CD4-positive, alpha-beta memory T cell (primary cell): ENCODE data around the gene CNTD1. TPM values are rescaled to one million over a fixed set of nuclear protein-coding genes. Genes with fewer than 3 reads are reported as not detected.
A peak's percentile ranks its signal among the peaks of the same experiment; 100 is the strongest.

Experiments
- CTCF ChIA-PET: fragments of 350-600 bp; sonication (Branson Sonifier 250); formaldehyde crosslinking; loops from one replicate; lab custom pipeline; 2021; ENCODE audit warnings: inconsistent platforms; ENCODE audit not compliant: partially characterized antibody; lab: Charles Lee
- POLR2A ChIA-PET: fragments of 350-600 bp; sonication (Branson Sonifier 250); formaldehyde crosslinking; loops from one replicate; lab custom pipeline; 2021; ENCODE audit not compliant: partially characterized antibody; lab: Charles Lee
- DNase-seq, 5 donors: peaks; one replicate each; pipeline versions ENCODE4 v3.0.0 to v3.0.0-alpha.2; 2020 to 2022; ENCODE audit warnings: mixed read lengths in 1 of 5
- H3K27ac ChIP-seq: one replicate; pipeline ENCODE4 v1.7.0; 2013; ENCODE audit warnings: low read depth, low read length
- H3K27me3 ChIP-seq: 2 replicates; pipeline ENCODE4 v1.7.0; 2013; ENCODE audit warnings: mild to moderate bottlenecking, low read length, moderate library complexity; ENCODE audit not compliant: insufficient read depth
- H3K36me3 ChIP-seq: 2 replicates; pipeline ENCODE4 v1.7.0; 2013; ENCODE audit warnings: mild to moderate bottlenecking, low read length, moderate library complexity; ENCODE audit not compliant: insufficient read depth
- H3K4me1 ChIP-seq: 2 replicates; pipeline ENCODE4 v1.7.0; 2013; ENCODE audit warnings: mild to moderate bottlenecking, low read length, moderate library complexity; ENCODE audit not compliant: insufficient read depth
- H3K4me3 ChIP-seq, 2 donors: one replicate each; pipeline ENCODE4 v1.7.0; 2013; ENCODE audit warnings: low read length in 2 of 2, mild to moderate bottlenecking in 1 of 2
- H3K9me3 ChIP-seq, 2 donors: one replicate each; pipeline ENCODE4 v1.7.0; 2013; ENCODE audit warnings: low read length in 2 of 2, control low read depth in 1 of 2; ENCODE audit not compliant: control insufficient read depth in 1 of 2
- H3K27ac Mint-ChIP-seq, 7 donors: one replicate each; pipeline ENCODE4 v1.8.0; 2020 to 2021; ENCODE audit warnings: mixed read lengths in 7 of 7, mild to moderate bottlenecking in 6 of 7, inconsistent platforms in 3 of 7, moderate library complexity in 3 of 7
- H3K27me3 Mint-ChIP-seq, 2 donors: one replicate each; pipeline ENCODE4 v1.8.0; 2020 to 2021; ENCODE audit warnings: mixed read lengths in 2 of 2
- H3K36me3 Mint-ChIP-seq, 2 donors: one replicate each; pipeline ENCODE4 v1.8.0; 2020 to 2021; ENCODE audit warnings: mixed read lengths in 2 of 2, inconsistent platforms in 1 of 2, mild to moderate bottlenecking in 1 of 2
- H3K4me1 Mint-ChIP-seq, 4 donors: one replicate each; pipeline ENCODE4 v1.8.0; 2020 to 2021; ENCODE audit warnings: mixed read lengths in 4 of 4, mild to moderate bottlenecking in 1 of 4
- H3K4me3 Mint-ChIP-seq, 8 donors: one replicate each; pipeline ENCODE4 v1.8.0; 2020 to 2021; ENCODE audit warnings: mixed read lengths in 8 of 8, mild to moderate bottlenecking in 7 of 8, moderate library complexity in 6 of 8, inconsistent platforms in 3 of 8
- H3K9me3 Mint-ChIP-seq, 8 donors: one replicate each; pipeline ENCODE4 v1.8.0; 2020 to 2021; ENCODE audit warnings: mixed read lengths in 8 of 8, mild to moderate bottlenecking in 5 of 8, inconsistent platforms in 3 of 8, moderate library complexity in 1 of 8
- intact Hi-C: fragments of 100-400 bp; cut with micrococcal nuclease; formaldehyde crosslinking; loops from one replicate; pipeline ENCODE4 v1.15.1; 2023
- polyA plus RNA-seq, 2 donors: library from polyadenylated mRNA; unstranded; fragments of 300-500 nt; fragmentation: Illumina TruSeq; gene quantifications; one replicate each; pipeline ENCODE4 v1.2.3, GENCODE V29; 2021
- total RNA-seq, 2 experiments: library from RNA; stranded (reverse); gene quantifications; one replicate each; pipeline ENCODE4 v1.2.3, GENCODE V29; 2021

CNTD1 gene, protein sequence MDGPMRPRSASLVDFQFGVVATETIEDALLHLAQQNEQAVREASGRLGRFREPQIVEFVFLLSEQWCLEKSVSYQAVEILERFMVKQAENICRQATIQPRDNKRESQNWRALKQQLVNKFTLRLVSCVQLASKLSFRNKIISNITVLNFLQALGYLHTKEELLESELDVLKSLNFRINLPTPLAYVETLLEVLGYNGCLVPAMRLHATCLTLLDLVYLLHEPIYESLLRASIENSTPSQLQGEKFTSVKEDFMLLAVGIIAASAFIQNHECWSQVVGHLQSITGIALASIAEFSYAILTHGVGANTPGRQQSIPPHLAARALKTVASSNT
- total RNA-seq (not detected), polyA plus RNA-seq (under 1 TPM; 0.22 to 0.43 TPM)

DNA sequence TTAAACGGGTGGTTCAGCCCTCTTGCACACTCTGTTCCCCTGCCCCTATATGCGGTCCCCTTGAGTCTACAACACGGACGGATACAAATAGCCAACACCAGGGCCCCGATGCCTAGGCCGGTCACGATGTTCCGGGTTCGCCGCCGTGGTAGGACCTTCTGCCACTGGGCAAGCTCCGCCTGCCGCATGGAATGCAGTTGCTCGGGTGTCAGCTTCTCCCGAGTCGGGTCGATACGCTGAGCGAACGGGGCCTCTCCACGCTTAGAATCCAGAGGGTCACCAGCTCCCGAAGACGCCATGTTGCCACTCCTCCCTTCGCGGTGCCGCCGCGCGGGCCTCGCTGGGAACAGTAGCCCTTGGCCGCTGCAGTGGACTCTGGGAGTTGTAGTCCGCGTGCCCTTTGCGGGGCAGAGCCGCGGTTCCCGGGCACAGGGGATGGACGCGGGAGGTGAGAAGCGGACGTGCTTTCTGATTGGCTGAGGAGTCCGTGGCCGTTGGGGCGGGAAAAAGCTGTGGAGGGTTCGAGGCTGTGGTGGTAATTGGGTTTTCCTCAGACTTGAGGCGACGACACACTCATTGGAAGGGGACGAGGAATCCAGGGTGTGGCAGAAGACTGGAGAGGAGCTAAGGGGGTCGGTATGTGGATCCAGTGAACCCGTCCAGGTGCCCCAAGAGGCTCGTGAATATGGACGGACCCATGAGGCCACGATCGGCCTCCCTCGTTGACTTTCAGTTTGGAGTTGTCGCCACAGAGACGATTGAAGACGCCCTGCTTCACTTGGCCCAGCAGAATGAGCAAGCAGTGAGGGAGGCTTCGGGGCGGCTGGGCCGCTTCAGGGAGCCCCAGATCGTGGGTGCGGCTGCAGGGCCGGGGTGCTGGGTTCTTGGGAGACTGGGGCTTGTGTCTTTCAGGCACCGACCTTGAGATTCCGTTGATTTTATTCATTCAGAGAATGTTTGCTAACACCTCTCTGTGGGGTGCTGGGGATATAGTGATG is at the start of gene CNTD1, which contains the start of gene COA3:
Gene CNTD1 (plus strand): TSS at position 479 of the 998 bp plus-strand sequence. CDS start 207 bp downstream, at position 686.
Gene COA3 (minus strand): TSS at position 322 of the 998 bp plus-strand sequence. CDS start 23 bp downstream, at position 299.
- intact Hi-C loops = loop anchor here (1.0 kb wide), 1 partner anchor 54 kb away; no protein-coding TSS in a partner anchor
- ChIA-PET POLR2A (interaction anchor here (0.6 to 2.0 kb wide), 8 partner anchors 9 to 199 kb away, joined by 3 to 9 read pairs (median 5); partner anchors contain the start of genes BECN1, RETREG3, RPL27 and TUBG1), CTCF (interaction anchor here (1.1 to 1.6 kb wide), 3 partner anchors 19 to 25 kb away, joined by 3 to 4 read pairs (median 4); partner anchors contain the start of gene BECN1)
- Histone ChIP-seq H3K9me3 (no peaks in the 10 kb centered on the region), H3K27ac (peak within 1 kb of the TSS; percentile 47), H3K27me3 (no peaks in the 10 kb centered on the region), H3K36me3 (no peaks in the 10 kb centered on the region), H3K4me1 (peaks cover 16% of the 10 kb centered on the region), H3K4me3 (peak within 1 kb of the TSS; percentile 26 to 92)
- Mint-ChIP-seq H3K27ac (peak within 1 kb of the TSS in 6 of 7 donors; percentile 9 to 94 (median 92)), H3K4me3 (peak within 1 kb of the TSS; percentile 93 to 98 (median 95)), H3K27me3 (no peaks in the 10 kb centered on the region), H3K9me3 (no peaks in the 10 kb centered on the region), H3K4me1 (peaks cover 12 to 24% (median 17%) of the 10 kb centered on the region in 4 donors), H3K36me3 (peaks cover 6 to 8% of the 10 kb centered on the region in 2 donors)
- peak; percentile 58 to 70 (median 68) for DNase-seq

DNA sequence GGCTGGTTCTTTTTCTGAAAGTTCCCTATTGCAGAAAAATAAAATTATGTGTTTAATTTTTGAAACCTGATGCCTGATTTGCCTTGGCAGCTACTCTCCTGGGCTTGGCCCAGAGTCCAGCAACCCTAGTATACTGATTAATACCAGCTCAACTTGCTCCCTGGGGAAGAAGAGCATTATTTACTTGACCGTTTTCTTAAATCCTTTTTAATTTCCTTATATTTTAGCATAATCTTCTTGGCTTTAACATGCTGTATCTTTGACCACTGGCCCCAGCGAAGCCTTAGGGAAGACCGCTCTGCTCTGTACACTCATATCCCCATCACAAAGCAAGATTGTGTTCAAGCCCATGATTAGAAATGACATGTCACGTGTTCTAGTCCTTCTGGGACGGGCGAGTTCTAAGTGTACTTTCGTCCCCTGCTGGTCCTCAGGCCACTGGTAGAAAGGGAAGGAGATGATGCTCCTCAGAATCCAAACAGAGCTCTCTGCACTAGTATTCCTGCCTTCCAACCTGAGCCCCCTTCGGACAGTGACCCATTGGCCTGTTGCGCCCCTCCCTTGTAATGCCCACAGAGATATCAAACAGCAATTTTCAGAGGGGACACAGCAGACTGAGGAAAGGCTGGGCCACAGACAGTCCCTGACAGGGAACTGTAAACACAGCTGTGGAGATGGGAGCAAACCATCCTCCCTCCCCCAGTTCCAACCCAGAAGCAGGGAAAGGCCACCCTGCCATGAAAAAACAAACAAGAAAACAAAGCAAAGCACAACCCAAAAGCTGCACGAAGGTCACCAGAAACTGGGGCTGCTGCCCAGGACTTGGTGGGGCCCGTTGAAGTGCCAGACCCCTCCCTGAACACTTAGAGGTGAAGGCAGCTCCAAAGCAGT is 49.5 kb upstream of the CNTD1 start:
- CTCF ChIA-PET = interaction anchor here (1.5 to 3.4 kb wide), 2 partner anchors 11 to 14 kb away, joined by 4 to 15 read pairs; no protein-coding TSS in a partner anchor
- Mint-ChIP-seq H3K27ac (no peak overlapping the region), H3K27me3 (peaks cover 6 to 13% of the 10 kb centered on the region in 2 donors), H3K36me3 (peaks cover 0 to 2% of the 10 kb centered on the region in 2 donors), H3K4me3 (no peak overlapping the region), H3K9me3 (no peaks in the 10 kb centered on the region), H3K4me1 (peaks cover 1 to 14% (median 9%) of the 10 kb centered on the region in 4 donors)
- Histone ChIP-seq H3K27me3 (no peaks in the 10 kb centered on the region), H3K4me3 (no peak overlapping the region), H3K9me3 (no peaks in the 10 kb centered on the region), H3K4me1 (peaks cover 9% of the 10 kb centered on the region), H3K36me3 (no peaks in the 10 kb centered on the region), H3K27ac (no peak overlapping the region)
- DNase-seq = no peak
- POLR2A ChIA-PET = interaction anchor here (0.9 kb wide), 1 partner anchor 17 kb away, joined by 4 read pairs; no protein-coding TSS in a partner anchor
- intact Hi-C loops = no loop called here

DNA sequence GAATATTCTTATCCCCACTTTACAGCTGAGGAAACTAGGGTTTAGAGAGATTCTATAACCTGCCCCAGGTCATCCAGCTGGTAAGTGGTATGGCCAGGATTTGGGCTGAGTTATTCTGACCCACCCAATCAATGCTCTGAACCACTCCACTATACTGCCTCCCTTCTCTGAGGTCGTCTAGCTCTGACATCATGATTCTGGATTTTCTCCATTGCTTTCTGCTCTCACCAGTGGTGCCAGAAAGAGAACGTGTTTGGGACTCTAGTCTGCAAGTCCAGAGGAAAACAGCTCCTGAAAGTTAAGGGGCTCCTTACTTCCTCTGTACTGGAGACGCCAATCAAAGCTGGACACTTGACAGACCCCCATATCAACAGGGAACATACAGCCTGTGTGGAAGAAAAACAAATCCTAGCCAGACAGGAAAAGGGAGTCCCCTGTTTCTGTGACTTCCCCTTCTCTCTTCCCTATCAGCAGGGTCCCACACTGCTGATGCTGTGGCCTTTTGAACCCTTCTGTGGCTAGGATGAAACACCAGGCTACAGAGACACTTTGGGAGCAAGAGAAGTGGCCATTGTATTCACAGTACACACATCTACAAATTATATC is 47.8 kb upstream of the CNTD1 start:
- POLR2A ChIA-PET = no interaction called here
- Histone ChIP-seq H3K27ac (no peak overlapping the region), H3K27me3 (no peaks in the 10 kb centered on the region), H3K4me3 (no peak overlapping the region), H3K36me3 (no peaks in the 10 kb centered on the region), H3K4me1 (no peaks in the 10 kb centered on the region), H3K9me3 (no peaks in the 10 kb centered on the region)
- CTCF ChIA-PET = interaction anchor here (1.2 to 3.4 kb wide), 3 partner anchors 9 to 22 kb away, joined by 4 to 15 read pairs (median 4); partner anchors contain the start of gene VPS25
- no peaks in the 10 kb centered on the region for H3K4me1 Mint-ChIP-seq
- intact Hi-C loops = no loop called here
- no peaks in the 10 kb centered on the region for H3K36me3 Mint-ChIP-seq
- DNase-seq = no peak
- H3K27me3 Mint-ChIP-seq = peaks cover 10 to 20% of the 10 kb centered on the region in 2 donors
- H3K27ac Mint-ChIP-seq = no peak overlapping the region
- no peak overlapping the region for H3K4me3 Mint-ChIP-seq
- H3K9me3 Mint-ChIP-seq = no peaks in the 10 kb centered on the region

DNA sequence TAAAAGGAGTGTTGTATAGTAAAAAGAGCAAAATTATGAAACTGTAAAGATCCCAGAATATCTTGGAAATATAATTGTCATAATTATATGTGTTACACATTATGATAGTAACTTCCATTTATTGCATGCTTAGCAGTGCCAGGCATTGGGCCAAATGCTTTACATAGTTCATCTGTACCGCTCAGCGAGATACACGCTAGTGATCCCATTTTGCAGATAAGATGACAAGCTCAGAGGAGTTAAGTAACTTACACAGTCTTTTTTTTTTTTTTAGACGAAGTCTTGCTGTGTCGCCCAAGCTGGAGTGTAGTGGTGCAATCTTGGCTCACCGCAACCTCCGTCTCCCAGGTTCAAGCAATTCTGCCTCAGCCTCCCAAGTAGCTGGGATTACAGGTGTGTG is 47.0 kb upstream of the CNTD1 start:
- H3K4me3 ChIP-seq = no peak overlapping the region
- peaks cover 16 to 25% of the 10 kb centered on the region in 2 donors for H3K27me3 Mint-ChIP-seq
- no peaks in the 10 kb centered on the region for H3K4me1 Mint-ChIP-seq
- no peaks in the 10 kb centered on the region for H3K4me1 ChIP-seq
- no peaks in the 10 kb centered on the region for H3K36me3 Mint-ChIP-seq
- H3K9me3 ChIP-seq = no peaks in the 10 kb centered on the region
- H3K27me3 ChIP-seq = no peaks in the 10 kb centered on the region
- ChIA-PET POLR2A (no interaction called here), CTCF (interaction anchor here (3.4 kb wide), 1 partner anchor 12 kb away, joined by 15 read pairs; no protein-coding TSS in a partner anchor)
- H3K4me3 Mint-ChIP-seq = no peak overlapping the region
- H3K27ac ChIP-seq = no peak overlapping the region
- intact Hi-C loops = no loop called here
- DNase-seq = no peak
- H3K27ac Mint-ChIP-seq = no peak overlapping the region
- H3K36me3 ChIP-seq = no peaks in the 10 kb centered on the region
- H3K9me3 Mint-ChIP-seq = no peaks in the 10 kb centered on the region

DNA sequence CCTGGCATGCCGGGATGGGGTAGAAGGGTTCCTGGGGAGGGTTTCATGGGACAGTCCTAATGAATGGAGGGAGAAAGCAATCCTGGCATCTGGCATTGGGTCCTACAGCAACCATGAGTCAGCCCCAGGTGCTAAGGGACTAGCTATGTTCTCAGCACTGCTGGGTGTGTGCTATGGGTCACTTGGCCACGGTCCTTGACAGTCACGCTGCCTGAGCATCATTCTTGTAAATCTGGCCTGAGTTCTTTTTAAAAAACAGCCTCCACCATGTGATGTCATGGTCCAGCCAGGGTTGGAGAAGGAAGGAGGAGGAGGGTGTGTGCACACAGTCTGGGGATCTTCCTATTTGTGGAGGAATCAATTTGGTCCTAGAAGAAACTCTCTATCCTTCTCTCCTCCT is 43.9 kb upstream of the CNTD1 start:
- POLR2A ChIA-PET = no interaction called here
- Histone ChIP-seq H3K27me3 (no peaks in the 10 kb centered on the region), H3K36me3 (no peaks in the 10 kb centered on the region), H3K4me1 (no peaks in the 10 kb centered on the region), H3K4me3 (no peak overlapping the region), H3K27ac (no peak overlapping the region), H3K9me3 (no peaks in the 10 kb centered on the region)
- CTCF ChIA-PET = interaction anchor here (1.0 to 1.3 kb wide), 2 partner anchors 8 to 177 kb away, joined by 3 read pairs; no protein-coding TSS in a partner anchor
- Mint-ChIP-seq H3K27ac (no peak overlapping the region), H3K27me3 (peaks cover 16 to 27% of the 10 kb centered on the region in 2 donors), H3K36me3 (no peaks in the 10 kb centered on the region), H3K4me3 (no peak overlapping the region), H3K9me3 (no peaks in the 10 kb centered on the region), H3K4me1 (no peaks in the 10 kb centered on the region)
- DNase-seq = no peak
- intact Hi-C loops = no loop called here
